ENCODE results near the gene MOB4.

The MOB4 gene

DNA sequence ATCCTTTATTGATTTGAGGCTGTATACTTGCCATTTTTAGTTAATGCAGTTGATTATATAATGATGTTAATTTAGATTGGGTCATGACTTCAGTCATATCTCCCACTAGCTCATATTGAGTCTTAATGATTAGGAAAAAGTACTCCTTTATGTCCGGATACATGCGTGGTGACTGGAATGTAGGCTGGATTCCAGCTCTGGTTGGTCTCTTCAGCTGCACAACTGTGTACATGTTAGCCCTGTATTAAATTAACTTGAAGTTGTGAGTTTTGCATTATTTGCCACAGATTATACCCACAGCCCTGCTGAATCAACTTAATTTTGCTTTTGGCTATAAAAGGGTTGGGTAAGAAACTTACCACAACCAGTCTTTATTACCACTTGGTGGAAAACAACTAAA, 22.5 kb downstream of the MOB4 start:
- no peak for TF ChIP-seq SIN3A (IDR thresholded peaks at IDR 0.05; ENCODE audit: borderline replicate concordance, insufficient read depth, low read length)
- TF ChIP-seq FOXP2 (optimal IDR thresholded peaks at IDR 0.05; ENCODE audit: borderline replicate concordance, extremely low read depth, extremely low read length, insufficient read depth), result no peak
- TF ChIP-seq, protein P1, sequence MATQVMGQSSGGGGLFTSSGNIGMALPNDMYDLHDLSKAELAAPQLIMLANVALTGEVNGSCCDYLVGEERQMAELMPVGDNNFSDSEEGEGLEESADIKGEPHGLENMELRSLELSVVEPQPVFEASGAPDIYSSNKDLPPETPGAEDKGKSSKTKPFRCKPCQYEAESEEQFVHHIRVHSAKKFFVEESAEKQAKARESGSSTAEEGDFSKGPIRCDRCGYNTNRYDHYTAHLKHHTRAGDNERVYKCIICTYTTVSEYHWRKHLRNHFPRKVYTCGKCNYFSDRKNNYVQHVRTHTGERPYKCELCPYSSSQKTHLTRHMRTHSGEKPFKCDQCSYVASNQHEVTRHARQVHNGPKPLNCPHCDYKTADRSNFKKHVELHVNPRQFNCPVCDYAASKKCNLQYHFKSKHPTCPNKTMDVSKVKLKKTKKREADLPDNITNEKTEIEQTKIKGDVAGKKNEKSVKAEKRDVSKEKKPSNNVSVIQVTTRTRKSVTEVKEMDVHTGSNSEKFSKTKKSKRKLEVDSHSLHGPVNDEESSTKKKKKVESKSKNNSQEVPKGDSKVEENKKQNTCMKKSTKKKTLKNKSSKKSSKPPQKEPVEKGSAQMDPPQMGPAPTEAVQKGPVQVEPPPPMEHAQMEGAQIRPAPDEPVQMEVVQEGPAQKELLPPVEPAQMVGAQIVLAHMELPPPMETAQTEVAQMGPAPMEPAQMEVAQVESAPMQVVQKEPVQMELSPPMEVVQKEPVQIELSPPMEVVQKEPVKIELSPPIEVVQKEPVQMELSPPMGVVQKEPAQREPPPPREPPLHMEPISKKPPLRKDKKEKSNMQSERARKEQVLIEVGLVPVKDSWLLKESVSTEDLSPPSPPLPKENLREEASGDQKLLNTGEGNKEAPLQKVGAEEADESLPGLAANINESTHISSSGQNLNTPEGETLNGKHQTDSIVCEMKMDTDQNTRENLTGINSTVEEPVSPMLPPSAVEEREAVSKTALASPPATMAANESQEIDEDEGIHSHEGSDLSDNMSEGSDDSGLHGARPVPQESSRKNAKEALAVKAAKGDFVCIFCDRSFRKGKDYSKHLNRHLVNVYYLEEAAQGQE (IDR thresholded peaks at IDR 0.05; ENCODE audit: insufficient read depth in 1 of 2, low read depth in 2 of 2, low read length in 2 of 2), result no peak
- no peak for TF ChIP-seq POLR2AphosphoS5 (IDR thresholded peaks at IDR 0.05; ENCODE audit: low read depth, low read length)
- TF ChIP-seq TAF1 (IDR thresholded peaks at IDR 0.05; ENCODE audit: borderline replicate concordance, insufficient read depth, low read length), result no peak

DNA sequence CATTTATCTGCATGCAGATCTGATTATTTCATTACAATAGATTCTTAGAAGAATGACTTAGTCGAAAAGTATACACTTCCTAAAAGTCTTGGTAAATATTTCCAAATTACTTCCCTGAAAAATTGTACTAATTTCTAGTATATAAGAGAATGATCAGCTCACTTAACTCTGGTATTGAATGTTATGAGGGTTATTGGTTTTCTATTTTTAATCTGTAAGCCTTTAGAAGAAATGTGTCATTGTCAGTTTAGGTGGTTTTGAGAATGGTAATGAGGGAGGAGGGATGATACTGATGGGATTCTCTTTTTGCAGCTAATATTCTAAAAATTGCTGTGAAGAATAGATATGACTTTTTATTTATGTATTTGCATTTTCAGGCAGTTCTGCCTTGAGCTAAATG, 23.9 kb downstream of the MOB4 start:
- no peak for TF ChIP-seq POLR2AphosphoS5 (IDR thresholded peaks at IDR 0.05; ENCODE audit: low read depth, low read length)

DNA sequence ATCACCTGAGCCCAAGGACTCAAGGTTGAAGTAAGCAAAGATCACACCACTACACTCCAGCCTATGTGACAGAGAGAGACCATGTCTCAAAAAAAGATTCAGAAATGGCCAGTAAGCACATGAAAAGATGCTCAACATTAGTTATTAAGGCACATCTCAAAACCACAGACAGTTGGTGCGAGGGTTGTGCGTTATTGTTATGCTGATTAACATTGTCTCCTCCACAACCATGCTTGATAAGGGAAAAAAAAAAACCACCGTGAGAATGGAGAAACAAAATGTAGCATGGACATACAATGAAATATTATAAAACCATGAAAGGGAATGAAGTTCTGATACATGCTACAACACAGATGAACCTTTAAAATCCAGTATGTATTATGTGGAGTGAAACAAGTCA, 27.3 kb downstream of the MOB4 start:
- no peak for TF ChIP-seq TAF1 (IDR thresholded peaks at IDR 0.05; ENCODE audit: borderline replicate concordance, insufficient read depth, low read length)
- no peak for TF ChIP-seq POLR2AphosphoS5 (IDR thresholded peaks at IDR 0.05; ENCODE audit: low read depth, low read length)
- no peak for TF ChIP-seq SIN3A (IDR thresholded peaks at IDR 0.05; ENCODE audit: borderline replicate concordance, insufficient read depth, low read length)
- TF ChIP-seq FOXP2 (optimal IDR thresholded peaks at IDR 0.05; ENCODE audit: borderline replicate concordance, extremely low read depth, extremely low read length, insufficient read depth), result no peak
- TF ChIP-seq, protein P1 (IDR thresholded peaks at IDR 0.05; ENCODE audit: insufficient read depth in 1 of 2, low read depth in 2 of 2, low read length in 2 of 2), result no peak

DNA sequence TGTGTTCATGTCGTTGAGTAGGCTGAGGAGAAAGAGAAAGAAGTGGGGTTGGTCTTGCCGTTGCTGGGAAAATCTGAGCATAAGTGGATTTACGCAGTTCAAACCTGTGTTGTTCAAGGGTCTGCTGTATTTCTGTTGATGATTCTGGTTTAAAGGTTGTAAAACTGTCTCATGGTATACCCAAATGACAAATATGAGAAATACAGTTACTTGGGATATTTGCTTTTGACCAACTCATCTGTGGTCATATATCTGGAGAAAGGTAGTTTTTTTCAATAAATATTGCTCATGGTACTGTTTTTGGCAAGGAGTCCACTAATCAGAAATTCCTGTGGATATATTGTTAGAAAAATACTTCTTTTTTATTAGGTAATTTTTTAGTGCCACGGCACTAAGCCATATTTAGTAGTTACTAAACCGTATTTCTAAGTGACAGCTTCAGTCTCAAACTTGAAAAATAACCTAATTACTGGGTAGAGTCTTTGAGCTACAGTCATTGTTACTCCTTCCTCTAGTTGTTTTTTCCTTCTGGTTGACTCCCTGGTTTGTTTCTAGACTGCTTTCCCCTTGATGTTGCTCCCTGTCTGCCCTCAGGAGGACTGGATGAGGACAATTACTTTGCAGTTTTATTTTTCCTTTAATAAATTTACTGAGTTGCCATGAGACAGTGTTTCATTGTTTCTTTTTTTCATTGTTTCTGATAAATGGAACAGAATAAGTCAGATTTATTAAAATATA, 31.5 kb downstream of the MOB4 start:
- no peak for TF ChIP-seq SIN3A (IDR thresholded peaks at IDR 0.05; ENCODE audit: borderline replicate concordance, insufficient read depth, low read length)
- TF ChIP-seq POLR2AphosphoS5 (IDR thresholded peaks at IDR 0.05; ENCODE audit: low read depth, low read length), result no peak
- TF ChIP-seq, protein P1 (IDR thresholded peaks at IDR 0.05; ENCODE audit: insufficient read depth in 1 of 2, low read depth in 2 of 2, low read length in 2 of 2), result no peak
- no peak for TF ChIP-seq FOXP2 (optimal IDR thresholded peaks at IDR 0.05; ENCODE audit: borderline replicate concordance, extremely low read depth, extremely low read length, insufficient read depth)
- TF ChIP-seq TAF1 (IDR thresholded peaks at IDR 0.05; ENCODE audit: borderline replicate concordance, insufficient read depth, low read length), result no peak

DNA sequence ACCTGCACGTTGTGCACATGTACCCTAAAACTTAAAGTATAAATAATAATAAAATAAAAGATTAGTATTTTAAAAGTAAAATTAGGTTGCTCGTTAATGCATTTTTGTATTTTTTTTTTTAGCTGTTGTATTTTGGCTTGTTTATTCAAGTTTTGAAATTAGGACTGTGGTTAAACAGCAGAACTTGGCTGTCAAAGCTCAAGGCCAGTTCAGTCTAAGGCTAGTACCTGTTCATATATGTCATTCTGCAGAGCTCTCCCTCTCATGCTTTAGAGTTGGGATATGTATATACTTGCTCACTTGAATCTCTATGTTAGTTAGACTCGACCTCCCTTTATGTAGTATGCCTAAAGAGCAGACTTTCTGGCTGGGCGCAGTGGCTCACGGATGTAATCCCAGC, 32.7 kb downstream of the MOB4 start:
- TF ChIP-seq SIN3A (IDR thresholded peaks at IDR 0.05; ENCODE audit: borderline replicate concordance, insufficient read depth, low read length) (no peak), TAF1 (IDR thresholded peaks at IDR 0.05; ENCODE audit: borderline replicate concordance, insufficient read depth, low read length) (no peak), POLR2AphosphoS5 (IDR thresholded peaks at IDR 0.05; ENCODE audit: low read depth, low read length) (no peak), FOXP2 (optimal IDR thresholded peaks at IDR 0.05; ENCODE audit: borderline replicate concordance, extremely low read depth, extremely low read length, insufficient read depth) (no peak)
- TF ChIP-seq, protein P1 (IDR thresholded peaks at IDR 0.05; ENCODE audit: insufficient read depth in 1 of 2, low read depth in 2 of 2, low read length in 2 of 2), result no peak
